Measurements from ENCODE around the gene EHHADH.

Gene EHHADH

DNA sequence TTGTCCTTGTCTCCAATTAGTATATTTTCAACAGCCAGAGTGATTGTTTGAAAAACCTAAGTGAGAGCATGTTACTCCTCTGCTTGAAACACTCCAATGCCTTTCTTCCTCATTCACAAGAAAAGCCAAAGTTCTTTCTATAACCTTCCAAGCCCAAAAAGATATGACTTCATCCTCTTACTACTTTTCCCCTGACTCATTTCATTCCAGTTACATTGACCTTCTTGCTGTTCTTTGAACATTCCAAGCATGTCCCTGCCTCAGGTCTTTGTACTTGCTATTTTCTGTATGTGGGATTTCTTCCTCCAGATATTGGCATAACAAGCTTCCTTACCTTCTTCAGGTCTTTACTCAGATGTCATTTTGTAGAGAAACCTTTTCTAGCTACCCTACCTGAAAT, 28.3 kb downstream of the EHHADH start:
- CTCF ChIA-PET = interaction anchor here (0.9 to 1.0 kb wide), 2 partner anchors 44 to 47 kb away, joined by 3 read pairs; no protein-coding TSS in a partner anchor
- H3K36me3 ChIP-seq (ENCODE audit: control insufficient read depth in 2 of 2, insufficient read depth in 1 of 2, low read length in 2 of 2) = peaks cover 0 to 13% of the 10 kb centered on the region in 2 experiments; a peak in 2 of 3 replicates
- POLR2A ChIA-PET = no interaction called here
- H3K27ac ChIP-seq (ENCODE audit: extremely low read depth, low read depth, low read length) = no peak overlapping the region
- H3K9me3 ChIP-seq (ENCODE audit: control insufficient read depth, insufficient read depth, low read depth, low read length) = no peaks in the 10 kb centered on the region
- TF ChIP-seq ZNF654 (tag by site-specific recombination; IDR thresholded peaks at IDR 0.05; ENCODE audit: low read depth) = no peak
- TF ChIP-seq, protein P1, sequence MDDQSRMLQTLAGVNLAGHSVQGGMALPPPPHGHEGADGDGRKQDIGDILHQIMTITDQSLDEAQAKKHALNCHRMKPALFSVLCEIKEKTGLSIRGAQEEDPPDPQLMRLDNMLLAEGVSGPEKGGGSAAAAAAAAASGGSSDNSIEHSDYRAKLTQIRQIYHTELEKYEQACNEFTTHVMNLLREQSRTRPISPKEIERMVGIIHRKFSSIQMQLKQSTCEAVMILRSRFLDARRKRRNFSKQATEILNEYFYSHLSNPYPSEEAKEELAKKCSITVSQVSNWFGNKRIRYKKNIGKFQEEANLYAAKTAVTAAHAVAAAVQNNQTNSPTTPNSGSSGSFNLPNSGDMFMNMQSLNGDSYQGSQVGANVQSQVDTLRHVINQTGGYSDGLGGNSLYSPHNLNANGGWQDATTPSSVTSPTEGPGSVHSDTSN (CRISPR knock-in tag; IDR thresholded peaks at IDR 0.05) = no peak
- H3K4me1 ChIP-seq (ENCODE audit: control insufficient read depth, insufficient read depth, low read length) = no peaks in the 10 kb centered on the region
- no peak overlapping the region for H3K4me3 ChIP-seq (ENCODE audit: low read depth, low read length)

DNA sequence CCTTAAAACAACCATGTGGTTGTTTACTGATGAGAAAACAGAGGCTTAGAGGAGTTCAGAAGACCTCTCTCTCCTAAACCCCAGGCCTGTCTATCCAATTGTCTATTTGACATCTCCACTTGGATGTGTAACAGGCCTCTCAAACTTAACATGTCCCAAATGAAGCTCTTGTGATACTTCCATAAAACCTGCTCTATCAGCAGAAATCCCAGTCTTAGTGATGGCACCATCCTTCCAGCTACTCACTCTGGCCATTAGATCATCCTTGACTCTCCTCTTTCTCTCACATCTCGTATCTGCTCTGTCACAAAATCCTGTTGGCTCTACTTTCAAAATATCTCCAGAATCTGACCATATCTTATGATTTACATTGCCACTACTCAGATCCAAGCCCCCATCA, 28.8 kb downstream of the EHHADH start:
- Histone ChIP-seq H3K36me3 (ENCODE audit: control insufficient read depth in 2 of 2, insufficient read depth in 1 of 2, low read length in 2 of 2) (peaks cover 0 to 13% of the 10 kb centered on the region in 2 experiments; a peak in 2 of 3 replicates), H3K27ac (ENCODE audit: extremely low read depth, low read depth, low read length) (no peak overlapping the region), H3K4me1 (ENCODE audit: control insufficient read depth, insufficient read depth, low read length) (no peaks in the 10 kb centered on the region), H3K9me3 (ENCODE audit: control insufficient read depth, insufficient read depth, low read depth, low read length) (no peaks in the 10 kb centered on the region), H3K4me3 (ENCODE audit: low read depth, low read length) (no peak overlapping the region)
- POLR2A ChIA-PET = no interaction called here
- TF ChIP-seq OSR2 (tag by site-specific recombination; IDR thresholded peaks at IDR 0.05) (no peak), HOXD13 (CRISPR knock-in tag; IDR thresholded peaks at IDR 0.05; ENCODE audit: borderline replicate concordance) (no peak), ZBTB48 (tag by site-specific recombination; IDR thresholded peaks at IDR 0.05) (no peak), ZNF747 (tag by site-specific recombination; IDR thresholded peaks at IDR 0.05) (no peak), ZNF585B (tag by site-specific recombination; IDR thresholded peaks at IDR 0.05) (no peak), EGR2 (tag by site-specific recombination; IDR thresholded peaks at IDR 0.05; ENCODE audit: low read depth) (no peak), ZNF266 (tag by site-specific recombination; IDR thresholded peaks at IDR 0.05; ENCODE audit: low read depth) (no peak), MZF1 (tag by site-specific recombination; IDR thresholded peaks at IDR 0.05; ENCODE audit: borderline replicate concordance) (no peak)
- TF ChIP-seq, protein P2, sequence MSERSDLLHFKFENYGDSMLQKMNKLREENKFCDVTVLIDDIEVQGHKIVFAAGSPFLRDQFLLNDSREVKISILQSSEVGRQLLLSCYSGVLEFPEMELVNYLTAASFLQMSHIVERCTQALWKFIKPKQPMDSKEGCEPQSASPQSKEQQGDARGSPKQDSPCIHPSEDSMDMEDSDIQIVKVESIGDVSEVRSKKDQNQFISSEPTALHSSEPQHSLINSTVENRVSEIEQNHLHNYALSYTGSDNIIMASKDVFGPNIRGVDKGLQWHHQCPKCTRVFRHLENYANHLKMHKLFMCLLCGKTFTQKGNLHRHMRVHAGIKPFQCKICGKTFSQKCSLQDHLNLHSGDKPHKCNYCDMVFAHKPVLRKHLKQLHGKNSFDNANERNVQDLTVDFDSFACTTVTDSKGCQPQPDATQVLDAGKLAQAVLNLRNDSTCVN (tag by site-specific recombination; optimal IDR thresholded peaks at IDR 0.05) = no peak
- TF ChIP-seq, protein P3, sequence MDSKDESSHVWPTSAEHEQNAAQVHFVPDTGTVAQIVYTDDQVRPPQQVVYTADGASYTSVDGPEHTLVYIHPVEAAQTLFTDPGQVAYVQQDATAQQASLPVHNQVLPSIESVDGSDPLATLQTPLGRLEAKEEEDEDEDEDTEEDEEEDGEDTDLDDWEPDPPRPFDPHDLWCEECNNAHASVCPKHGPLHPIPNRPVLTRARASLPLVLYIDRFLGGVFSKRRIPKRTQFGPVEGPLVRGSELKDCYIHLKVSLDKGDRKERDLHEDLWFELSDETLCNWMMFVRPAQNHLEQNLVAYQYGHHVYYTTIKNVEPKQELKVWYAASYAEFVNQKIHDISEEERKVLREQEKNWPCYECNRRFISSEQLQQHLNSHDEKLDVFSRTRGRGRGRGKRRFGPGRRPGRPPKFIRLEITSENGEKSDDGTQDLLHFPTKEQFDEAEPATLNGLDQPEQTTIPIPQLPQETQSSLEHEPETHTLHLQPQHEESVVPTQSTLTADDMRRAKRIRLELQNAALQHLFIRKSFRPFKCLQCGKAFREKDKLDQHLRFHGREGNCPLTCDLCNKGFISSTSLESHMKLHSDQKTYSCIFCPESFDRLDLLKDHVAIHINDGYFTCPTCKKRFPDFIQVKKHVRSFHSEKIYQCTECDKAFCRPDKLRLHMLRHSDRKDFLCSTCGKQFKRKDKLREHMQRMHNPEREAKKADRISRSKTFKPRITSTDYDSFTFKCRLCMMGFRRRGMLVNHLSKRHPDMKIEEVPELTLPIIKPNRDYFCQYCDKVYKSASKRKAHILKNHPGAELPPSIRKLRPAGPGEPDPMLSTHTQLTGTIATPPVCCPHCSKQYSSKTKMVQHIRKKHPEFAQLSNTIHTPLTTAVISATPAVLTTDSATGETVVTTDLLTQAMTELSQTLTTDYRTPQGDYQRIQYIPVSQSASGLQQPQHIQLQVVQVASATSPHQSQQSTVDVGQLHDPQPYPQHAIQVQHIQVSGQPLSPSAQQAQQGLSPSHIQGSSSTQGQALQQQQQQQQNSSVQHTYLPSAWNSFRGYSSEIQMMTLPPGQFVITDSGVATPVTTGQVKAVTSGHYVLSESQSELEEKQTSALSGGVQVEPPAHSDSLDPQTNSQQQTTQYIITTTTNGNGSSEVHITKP (tag by site-specific recombination; IDR thresholded peaks at IDR 0.05) = no peak
- CTCF ChIA-PET = interaction anchor here (0.9 to 1.3 kb wide), 2 partner anchors 10 to 45 kb away, joined by 3 to 13 read pairs; no protein-coding TSS in a partner anchor

DNA sequence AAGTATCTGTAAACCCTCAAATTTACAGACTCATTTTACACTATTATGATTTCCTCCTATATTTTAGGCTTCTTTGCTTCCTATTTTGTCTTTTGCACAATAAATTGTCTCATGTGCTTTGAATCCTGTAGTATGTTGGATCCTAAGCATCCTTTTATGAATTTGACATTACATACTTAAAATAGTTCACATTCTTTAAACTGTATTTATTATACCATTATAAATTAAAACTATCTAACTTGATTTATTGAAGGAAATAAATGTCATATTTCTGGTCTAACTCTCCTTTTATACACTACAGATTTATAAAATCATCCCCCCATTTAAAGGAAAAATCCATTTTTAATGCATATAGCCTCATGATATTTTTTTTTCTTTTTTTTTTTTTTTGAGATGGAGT, 32.6 kb downstream of the EHHADH start:
- H3K4me3 ChIP-seq (ENCODE audit: low read depth, low read length) = no peak overlapping the region
- ChIA-PET POLR2A (no interaction called here), CTCF (interaction anchor here (1.2 kb wide), 1 partner anchor 59 kb away, joined by 4 read pairs; no protein-coding TSS in a partner anchor)
- TF ChIP-seq, protein P4, sequence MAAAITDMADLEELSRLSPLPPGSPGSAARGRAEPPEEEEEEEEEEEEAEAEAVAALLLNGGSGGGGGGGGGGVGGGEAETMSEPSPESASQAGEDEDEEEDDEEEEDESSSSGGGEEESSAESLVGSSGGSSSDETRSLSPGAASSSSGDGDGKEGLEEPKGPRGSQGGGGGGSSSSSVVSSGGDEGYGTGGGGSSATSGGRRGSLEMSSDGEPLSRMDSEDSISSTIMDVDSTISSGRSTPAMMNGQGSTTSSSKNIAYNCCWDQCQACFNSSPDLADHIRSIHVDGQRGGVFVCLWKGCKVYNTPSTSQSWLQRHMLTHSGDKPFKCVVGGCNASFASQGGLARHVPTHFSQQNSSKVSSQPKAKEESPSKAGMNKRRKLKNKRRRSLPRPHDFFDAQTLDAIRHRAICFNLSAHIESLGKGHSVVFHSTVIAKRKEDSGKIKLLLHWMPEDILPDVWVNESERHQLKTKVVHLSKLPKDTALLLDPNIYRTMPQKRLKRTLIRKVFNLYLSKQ (tag by site-specific recombination; IDR thresholded peaks at IDR 0.05; ENCODE audit: borderline replicate concordance) = no peak
- TF ChIP-seq ZNF404 (tag by site-specific recombination; IDR thresholded peaks at IDR 0.05) (no peak), ZNF510 (tag by site-specific recombination; IDR thresholded peaks at IDR 0.05; ENCODE audit: insufficient replicate concordance) (no peak), ZNF335 (tag by site-specific recombination; conservative IDR thresholded peaks at IDR 0.05) (no peak), TRIM28 (IDR thresholded peaks at IDR 0.05; ENCODE audit: borderline replicate concordance, low read length) (no peak), SCRT2 (tag by site-specific recombination; IDR thresholded peaks at IDR 0.05) (no peak)
- TF ChIP-seq, protein P5, sequence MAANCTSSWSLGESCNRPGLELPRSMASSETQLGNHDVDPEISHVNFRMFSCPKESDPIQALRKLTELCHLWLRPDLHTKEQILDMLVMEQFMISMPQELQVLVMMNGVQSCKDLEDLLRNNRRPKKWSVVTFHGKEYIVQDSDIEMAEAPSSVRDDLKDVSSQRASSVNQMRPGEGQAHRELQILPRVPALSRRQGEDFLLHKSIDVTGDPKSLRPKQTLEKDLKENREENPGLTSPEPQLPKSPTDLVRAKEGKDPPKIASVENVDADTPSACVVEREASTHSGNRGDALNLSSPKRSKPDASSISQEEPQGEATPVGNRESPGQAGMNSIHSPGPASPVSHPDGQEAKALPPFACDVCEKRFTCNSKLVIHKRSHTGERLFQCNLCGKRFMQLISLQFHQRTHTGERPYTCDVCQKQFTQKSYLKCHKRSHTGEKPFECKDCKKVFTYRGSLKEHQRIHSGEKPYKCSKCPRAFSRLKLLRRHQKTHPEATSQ (tag by site-specific recombination; IDR thresholded peaks at IDR 0.05) = no peak
- TF ChIP-seq, protein P6, sequence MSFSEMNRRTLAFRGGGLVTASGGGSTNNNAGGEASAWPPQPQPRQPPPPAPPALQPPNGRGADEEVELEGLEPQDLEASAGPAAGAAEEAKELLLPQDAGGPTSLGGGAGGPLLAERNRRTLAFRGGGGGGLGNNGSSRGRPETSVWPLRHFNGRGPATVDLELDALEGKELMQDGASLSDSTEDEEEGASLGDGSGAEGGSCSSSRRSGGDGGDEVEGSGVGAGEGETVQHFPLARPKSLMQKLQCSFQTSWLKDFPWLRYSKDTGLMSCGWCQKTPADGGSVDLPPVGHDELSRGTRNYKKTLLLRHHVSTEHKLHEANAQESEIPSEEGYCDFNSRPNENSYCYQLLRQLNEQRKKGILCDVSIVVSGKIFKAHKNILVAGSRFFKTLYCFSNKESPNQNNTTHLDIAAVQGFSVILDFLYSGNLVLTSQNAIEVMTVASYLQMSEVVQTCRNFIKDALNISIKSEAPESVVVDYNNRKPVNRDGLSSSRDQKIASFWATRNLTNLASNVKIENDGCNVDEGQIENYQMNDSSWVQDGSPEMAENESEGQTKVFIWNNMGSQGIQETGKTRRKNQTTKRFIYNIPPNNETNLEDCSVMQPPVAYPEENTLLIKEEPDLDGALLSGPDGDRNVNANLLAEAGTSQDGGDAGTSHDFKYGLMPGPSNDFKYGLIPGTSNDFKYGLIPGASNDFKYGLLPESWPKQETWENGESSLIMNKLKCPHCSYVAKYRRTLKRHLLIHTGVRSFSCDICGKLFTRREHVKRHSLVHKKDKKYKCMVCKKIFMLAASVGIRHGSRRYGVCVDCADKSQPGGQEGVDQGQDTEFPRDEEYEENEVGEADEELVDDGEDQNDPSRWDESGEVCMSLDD (tag by site-specific recombination; IDR thresholded peaks at IDR 0.05) = no peak

More for the DNA sequence above, 32.6 kb downstream of the EHHADH start:
- no peaks in the 10 kb centered on the region for H3K4me1 ChIP-seq (ENCODE audit: control insufficient read depth, insufficient read depth, low read length)
- H3K27ac ChIP-seq (ENCODE audit: extremely low read depth, low read depth, low read length) = no peak overlapping the region
- H3K36me3 ChIP-seq (ENCODE audit: control insufficient read depth in 2 of 2, insufficient read depth in 1 of 2, low read length in 2 of 2) = peaks cover 0 to 7% of the 10 kb centered on the region in 2 experiments; a peak in 1 of 3 replicates
- no peaks in the 10 kb centered on the region for H3K9me3 ChIP-seq (ENCODE audit: control insufficient read depth, insufficient read depth, low read depth, low read length)
